ENCODE data around the gene MDK. TPM values are rescaled to one million over a fixed set of nuclear protein-coding genes. Genes with fewer than 3 reads are reported as not detected.

MDK gene
- polyA plus RNA-seq, 4 donors: 559 to 862 (median 739) TPM

GRCh38 chr11:46347637-46348311 is 33.7 kb upstream of the MDK start:
- no peak for DNase-seq (ENCODE audit: low read depth in 4 of 4, low spot score in 3 of 4)

GRCh38 chr11:46348566-46349401 is 32.7 kb upstream of the MDK start:
- DNase-seq (ENCODE audit: low read depth in 4 of 4, low spot score in 3 of 4): no peak

- DNase-seq (ENCODE audit: low read depth in 4 of 4, low spot score in 3 of 4): no peak
Measured at GRCh38 chr11:46350695-46351094, 30.8 kb upstream of the MDK start.

- DNase-seq (ENCODE audit: low read depth in 4 of 4, low spot score in 3 of 4): no peak
Measured at GRCh38 chr11:46351148-46351547, 30.3 kb upstream of the MDK start.

- no peak for DNase-seq (ENCODE audit: low read depth in 4 of 4, low spot score in 3 of 4)
Measured at GRCh38 chr11:46351606-46352005, 29.9 kb upstream of the MDK start.

GRCh38 chr11:46352063-46352841 is 29.2 kb upstream of the MDK start:
- DNase-seq (ENCODE audit: low read depth in 4 of 4, low spot score in 3 of 4): no peak

GRCh38 chr11:46353698-46354097 is 27.8 kb upstream of the MDK start:
- DNase-seq (ENCODE audit: low read depth in 4 of 4, low spot score in 3 of 4): no peak

GRCh38 chr11:46356924-46357482 is 24.5 kb upstream of the MDK start:
- DNase-seq (ENCODE audit: low read depth in 4 of 4, low spot score in 3 of 4): no peak

- no peak for DNase-seq (ENCODE audit: low read depth in 4 of 4, low spot score in 3 of 4)
Measured at GRCh38 chr11:46357483-46357936, 24.0 kb upstream of the MDK start.

- DNase-seq (ENCODE audit: low read depth in 4 of 4, low spot score in 3 of 4): no peak
Measured at GRCh38 chr11:46359953-46360352, 21.5 kb upstream of the MDK start.

GRCh38 chr11:46360878-46361277 is 20.6 kb upstream of the MDK start:
- no peak for DNase-seq (ENCODE audit: low read depth in 4 of 4, low spot score in 3 of 4)

- DNase-seq (ENCODE audit: low read depth in 4 of 4, low spot score in 3 of 4): no peak
Measured at GRCh38 chr11:46361283-46362155, 19.9 kb upstream of the MDK start.

- no peak for DNase-seq (ENCODE audit: low read depth in 4 of 4, low spot score in 3 of 4)
Measured at GRCh38 chr11:46362156-46363030, 19.1 kb upstream of the MDK start.

- no peak for DNase-seq (ENCODE audit: low read depth in 4 of 4, low spot score in 3 of 4)
Measured at GRCh38 chr11:46363031-46363407, 18.4 kb upstream of the MDK start.

- DNase-seq (ENCODE audit: low read depth in 4 of 4, low spot score in 3 of 4): no peak
Measured at GRCh38 chr11:46363455-46364005, 17.9 kb upstream of the MDK start.

- DNase-seq (ENCODE audit: low read depth in 4 of 4, low spot score in 3 of 4): no peak
Measured at GRCh38 chr11:46364056-46364455, 17.4 kb upstream of the MDK start.

- DNase-seq (ENCODE audit: low read depth in 4 of 4, low spot score in 3 of 4): no peak
Measured at GRCh38 chr11:46364791-46365190, 16.7 kb upstream of the MDK start.

GRCh38 chr11:46366260-46366659 is 15.2 kb upstream of the MDK start:
- DNase-seq (ENCODE audit: low read depth in 4 of 4, low spot score in 3 of 4): no peak

- no peak for DNase-seq (ENCODE audit: low read depth in 4 of 4, low spot score in 3 of 4)
Measured at GRCh38 chr11:46366661-46367161, 14.8 kb upstream of the MDK start.

All from left renal pelvis (tissue), 4 donors.